Measurements from ENCODE around the gene SMIM43. TPM values are rescaled to one million over a fixed set of nuclear protein-coding genes. Genes with fewer than 3 reads are reported as not detected.

The SMIM43 gene
- total and polyA plus RNA-seq, 9 of the 15 experiments (the other 6 are each of a cell fraction or from before 2014, with no cell fraction given), result not detected

GRCh38 chr4:121811122-121811521 is 46.2 kb upstream of the SMIM43 start:
- CTCF ChIA-PET (ENCODE audit: low intra/inter-chr PET ratio), result no interaction called here

GRCh38 chr4:121806411-121806810 is 41.4 kb upstream of the SMIM43 start:
- Histone ChIP-seq H3K4me2 (ENCODE audit: insufficient read depth, low read length) (no peak overlapping the region), H4K20me1 (replicated peaks; ENCODE audit: control insufficient read depth, insufficient read depth, low read length) (no peaks in the 10 kb centered on the region), H3K9me3 (replicated peaks; ENCODE audit: control insufficient read depth, insufficient read depth, low read depth, low read length) (no peaks in the 10 kb centered on the region), H3K27me3 (ENCODE audit: control insufficient read depth in 2 of 2, insufficient read depth in 2 of 2, low read length in 2 of 2) (no peaks in the 10 kb centered on the region), H3K79me2 (ENCODE audit: control insufficient read depth, insufficient read depth, low read length) (peaks cover 30% of the 10 kb centered on the region), H3K27ac (ENCODE audit: extremely low read depth, low read depth, low read length) (no peak overlapping the region), H3K4me3 (no peak overlapping the region), H2AFZ (ENCODE audit: low read depth, low read length) (no peak overlapping the region), H3K9me1 (ENCODE audit: control insufficient read depth, insufficient read depth, low read length) (no peaks in the 10 kb centered on the region), H3K9ac (ENCODE audit: insufficient read depth in 1 of 2, low read depth in 2 of 2, low read length in 2 of 2) (no peak overlapping the region), H3K4me1 (replicated peaks in 1 of 2; ENCODE audit: control insufficient read depth in 2 of 2, insufficient read depth in 2 of 2, low read length in 2 of 2) (0 out of 5 replicates have a peak, but pooled peaks cover 3 to 4% of the 10 kb centered on the region in 2 experiments), H3K36me3 (ENCODE audit: control insufficient read depth, insufficient read depth, low read length) (peaks cover 87% of the 10 kb centered on the region)
- ChIA-PET CTCF (ENCODE audit: low intra/inter-chr PET ratio) (no interaction called here), POLR2A (interaction anchor here (0.7 to 1.2 kb wide), 2 partner anchors 13 to 539 kb away, joined by 3 to 5 read pairs; no protein-coding TSS in a partner anchor)
- 93% methylated on average over 4 of the region's 4 CpGs for WGBS (ENCODE audit: insufficient coverage, low coverage, missing lambda C conversion rate)
- in situ Hi-C loops (cut with MboI), result no loop called here
- FAIRE-seq (no peak), ATAC-seq (no peak), DNase-seq (ENCODE audit: extremely low read depth in 1 of 4, low spot score in 3 of 4) (no peak)
- intact Hi-C loops (cut with micrococcal nuclease), result no loop called here
- no TSS peak for BruUV-seq (replicated peaks)
- no peak for TF ChIP-seq KLF10 (CRISPR knock-in tag; IDR thresholded peaks at IDR 0.05)
- TF ChIP-seq ARID3A (IDR thresholded peaks at IDR 0.05; ENCODE audit: borderline replicate concordance, low read depth, low read length), result no peak
- TF ChIP-seq ZBTB8A (IDR thresholded peaks at IDR 0.05; ENCODE audit: partially characterized antibody), result no peak
- no peak for TF ChIP-seq POLR2B (IDR thresholded peaks at IDR 0.05; ENCODE audit: low read depth, partially characterized antibody)
- TF ChIP-seq, protein P1, sequence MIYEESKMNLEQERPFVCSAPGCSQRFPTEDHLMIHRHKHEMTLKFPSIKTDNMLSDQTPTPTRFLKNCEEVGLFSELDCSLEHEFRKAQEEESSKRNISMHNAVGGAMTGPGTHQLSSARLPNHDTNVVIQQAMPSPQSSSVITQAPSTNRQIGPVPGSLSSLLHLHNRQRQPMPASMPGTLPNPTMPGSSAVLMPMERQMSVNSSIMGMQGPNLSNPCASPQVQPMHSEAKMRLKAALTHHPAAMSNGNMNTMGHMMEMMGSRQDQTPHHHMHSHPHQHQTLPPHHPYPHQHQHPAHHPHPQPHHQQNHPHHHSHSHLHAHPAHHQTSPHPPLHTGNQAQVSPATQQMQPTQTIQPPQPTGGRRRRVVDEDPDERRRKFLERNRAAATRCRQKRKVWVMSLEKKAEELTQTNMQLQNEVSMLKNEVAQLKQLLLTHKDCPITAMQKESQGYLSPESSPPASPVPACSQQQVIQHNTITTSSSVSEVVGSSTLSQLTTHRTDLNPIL (CRISPR knock-in tag; IDR thresholded peaks at IDR 0.05), result no peak
- TF ChIP-seq PKNOX1 (IDR thresholded peaks at IDR 0.05), result no peak
- TF ChIP-seq ZKSCAN3 (CRISPR knock-in tag; IDR thresholded peaks at IDR 0.05), result no peak
- no peak for TF ChIP-seq ELF1 (tag; IDR thresholded peaks at IDR 0.05)

More at GRCh38 chr4:121811122-121811521, 46.2 kb upstream of the SMIM43 start:
- POLR2A ChIA-PET, result interaction anchor here (1.1 to 1.6 kb wide), 5 partner anchors 8 to 11 kb away, joined by 3 to 8 read pairs (median 5); partner anchors contain the start of gene EXOSC9
- H3K27ac ChIP-seq (ENCODE audit: extremely low read depth, low read depth, low read length), result no peak overlapping the region
- H3K27me3 ChIP-seq (ENCODE audit: control insufficient read depth in 2 of 2, insufficient read depth in 2 of 2, low read length in 2 of 2), result no peaks in the 10 kb centered on the region
- no TSS peak for BruUV-seq (replicated peaks)
- H3K79me2 ChIP-seq (ENCODE audit: control insufficient read depth, insufficient read depth, low read length), result no peaks in the 10 kb centered on the region
- no peak overlapping the region for H3K4me2 ChIP-seq (ENCODE audit: insufficient read depth, low read length)
- peaks cover 90% of the 10 kb centered on the region for H3K36me3 ChIP-seq (ENCODE audit: control insufficient read depth, insufficient read depth, low read length)
- no peaks in the 10 kb centered on the region for H3K9me3 ChIP-seq (replicated peaks; ENCODE audit: control insufficient read depth, insufficient read depth, low read depth, low read length)
- TF ChIP-seq NCOA2 (IDR thresholded peaks at IDR 0.05; ENCODE audit: partially characterized antibody in 2 of 2) (no peak), GATAD2B (IDR thresholded peaks at IDR 0.05; ENCODE audit: borderline replicate concordance) (no peak), ZNF408 (CRISPR knock-in tag; IDR thresholded peaks at IDR 0.05; ENCODE audit: low read depth) (no peak), CREBBP (IDR thresholded peaks at IDR 0.05; ENCODE audit: low read depth, low read length) (no peak)
- TF ChIP-seq, protein P2, sequence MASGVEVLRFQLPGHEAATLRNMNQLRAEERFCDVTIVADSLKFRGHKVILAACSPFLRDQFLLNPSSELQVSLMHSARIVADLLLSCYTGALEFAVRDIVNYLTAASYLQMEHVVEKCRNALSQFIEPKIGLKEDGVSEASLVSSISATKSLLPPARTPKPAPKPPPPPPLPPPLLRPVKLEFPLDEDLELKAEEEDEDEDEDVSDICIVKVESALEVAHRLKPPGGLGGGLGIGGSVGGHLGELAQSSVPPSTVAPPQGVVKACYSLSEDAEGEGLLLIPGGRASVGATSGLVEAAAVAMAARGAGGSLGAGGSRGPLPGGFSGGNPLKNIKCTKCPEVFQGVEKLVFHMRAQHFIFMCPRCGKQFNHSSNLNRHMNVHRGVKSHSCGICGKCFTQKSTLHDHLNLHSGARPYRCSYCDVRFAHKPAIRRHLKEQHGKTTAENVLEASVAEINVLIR (CRISPR knock-in tag; IDR thresholded peaks at IDR 0.05), result no peak
- in situ Hi-C loops (cut with MboI) (no loop called here), intact Hi-C loops (cut with micrococcal nuclease) (no loop called here)
- no peak overlapping the region for H3K9ac ChIP-seq (ENCODE audit: insufficient read depth in 1 of 2, low read depth in 2 of 2, low read length in 2 of 2)
- H2AFZ ChIP-seq (ENCODE audit: low read depth, low read length), result no peak overlapping the region
- no peak overlapping the region for H3K4me3 ChIP-seq
- no peaks in the 10 kb centered on the region for H4K20me1 ChIP-seq (replicated peaks; ENCODE audit: control insufficient read depth, insufficient read depth, low read length)
- peak; percentile 44 for FAIRE-seq
- no peak for DNase-seq (ENCODE audit: extremely low read depth in 1 of 4, low spot score in 3 of 4)
- no peaks in the 10 kb centered on the region for H3K9me1 ChIP-seq (ENCODE audit: control insufficient read depth, insufficient read depth, low read length)
- no peak for ATAC-seq
- H3K4me1 ChIP-seq (replicated peaks in 1 of 2; ENCODE audit: control insufficient read depth in 2 of 2, insufficient read depth in 2 of 2, low read length in 2 of 2), result no peaks in the 10 kb centered on the region
